HepG2 (cell line): ENCODE results near the gene PCBP1. TPM values are rescaled to one million over a fixed set of nuclear protein-coding genes. Genes with fewer than 3 reads are reported as not detected.

Experiments
- ATAC-seq: fragments of 200-7000 bp; cut with Tn5 transposase; 3 replicates; pipeline ENCODE4 v1.9.1; 2020; ENCODE audit warnings: mild to moderate bottlenecking, moderate library complexity
- BruUV-seq: library from RNA; stranded (reverse); fragments of 400-500 nt; replicated peaks from 2 replicates; lab custom pipeline; 2021; lab: Mats Ljungman, UMichigan
- CTCF ChIA-PET: fragments of 300-600 bp; formaldehyde crosslinking; extraction: SDS; loops from one replicate; lab custom pipeline; 2021; ENCODE audit warnings: low total read pairs, inconsistent platforms, low intra/inter-chr PET ratio; lab: Yijun Ruan, JAX
- POLR2A ChIA-PET: fragments of 350-600 bp; sonication (Branson Sonifier 250); formaldehyde crosslinking; loops from one replicate; lab custom pipeline; 2020; ENCODE audit warnings: antibody characterized with exemption, inconsistent platforms; lab: Yijun Ruan, JAX
- DNase-seq: peaks from one replicate; pipeline ENCODE4 v3.0.0-alpha.2; 2015; ENCODE audit warnings: low spot score
- FAIRE-seq: peaks from 3 replicates; lab custom pipeline; 2011; peaks lifted over from hg19 to GRCh38; lab: Jason Lieb, UNC
- H2AFZ ChIP-seq: one replicate; pipeline ENCODE4 v1.6.1; 2011; ENCODE audit warnings: low read length, inconsistent platforms
- H3K27ac ChIP-seq: fragments of 300-600 bp; 3 replicates; pipeline ENCODE4 v1.8.0; 2011; ENCODE audit warnings: mixed run types, mild to moderate bottlenecking, mixed read lengths, low read length, inconsistent platforms; ENCODE audit not compliant: insufficient read depth; ENCODE audit errors: extremely low read length
- H3K27me3 ChIP-seq, 2 experiments: fragments of 200-600 bp in 1 of 2; 2 replicates in 1 of 2; 3 replicates in 1 of 2; pipeline versions ENCODE4 v1.6.0 to v1.8.0; 2011; ENCODE audit warnings: low read length in 2 of 2, mild to moderate bottlenecking in 2 of 2, moderate library complexity in 2 of 2, inconsistent platforms in 1 of 2; ENCODE audit not compliant: insufficient read depth in 2 of 2, control insufficient read depth in 1 of 2
- H3K36me3 ChIP-seq, 2 experiments: fragments of 200-600 bp in 1 of 2; replicated peaks in 1 of 2; 2 replicates in 1 of 2; 3 replicates in 1 of 2; pipeline versions ENCODE4 v1.5.1 to v1.8.0; 2011; ENCODE audit warnings: low read length in 2 of 2, inconsistent platforms in 1 of 2; ENCODE audit not compliant: insufficient read depth in 2 of 2, control insufficient read depth in 1 of 2
- H3K4me1 ChIP-seq: 2 replicates; pipeline ENCODE4 v1.5.1; 2012; ENCODE audit warnings: low read length, inconsistent platforms; ENCODE audit not compliant: insufficient read depth
- H3K4me2 ChIP-seq: 2 replicates; pipeline ENCODE4 v1.6.0; 2011; ENCODE audit warnings: low read depth, low read length, inconsistent platforms
- H3K4me3 ChIP-seq, 3 experiments: fragments of 200-600 bp in 1 of 3; sonication (generic), shearing (Covaris generic) in 1 of 3; replicated peaks in 1 of 3; 2 replicates each; pipeline ENCODE4 v1.5.1; 2011 to 2016; ENCODE audit warnings: low read length in 3 of 3, inconsistent platforms in 2 of 3, low read depth in 2 of 3, mild to moderate bottlenecking in 2 of 3, control low read depth in 1 of 3, mixed read lengths in 1 of 3; ENCODE audit not compliant: insufficient read depth in 1 of 3
- H3K79me2 ChIP-seq: one replicate; pipeline ENCODE4 v1.6.1; 2011; ENCODE audit warnings: low read length, inconsistent platforms; ENCODE audit not compliant: insufficient read depth
- H3K9ac ChIP-seq: 2 replicates; pipeline ENCODE4 v1.6.0; 2011; ENCODE audit warnings: mild to moderate bottlenecking, low read depth, low read length, inconsistent platforms; ENCODE audit not compliant: insufficient read depth
- H3K9me3 ChIP-seq: 2 replicates; pipeline ENCODE4 v1.5.1; 2012; ENCODE audit warnings: mild to moderate bottlenecking, low read length
- H4K20me1 ChIP-seq: 2 replicates; pipeline ENCODE4 v1.6.0; 2011; ENCODE audit warnings: inconsistent platforms, mild to moderate bottlenecking, low read length, moderate library complexity; ENCODE audit not compliant: insufficient read depth
- FOXK2 ChIP-seq: fragments of 450-650 bp; IDR thresholded peaks from 2 replicates; pipeline ENCODE4 v1.6.1; 2016
- HNF4G ChIP-seq, 2 experiments: sonication (generic) in 1 of 2; formaldehyde crosslinking in 1 of 2; IDR thresholded peaks; 2 replicates each; pipeline versions ENCODE4 v1.4.0 to v1.6.1; 2011 to 2020; ENCODE audit warnings: borderline replicate concordance in 2 of 2, low read depth in 2 of 2, mild to moderate bottlenecking in 2 of 2, low read length in 1 of 2, missing genetic modification reagents in 1 of 2, moderate library complexity in 1 of 2
- MTF1 ChIP-seq: sonication (generic); formaldehyde crosslinking; IDR thresholded peaks from 2 replicates; pipeline ENCODE4 v1.5.0; 2020; ENCODE audit warnings: missing genetic modification reagents
- PCBP2 ChIP-seq: fragments of 200-400 bp; formaldehyde crosslinking; optimal IDR thresholded peaks from 2 replicates; pipeline ENCODE3; 2018; ENCODE audit warnings: low read length, low read depth; ENCODE audit not compliant: poor library complexity, severe bottlenecking
- ZBTB38 ChIP-seq: sonication (generic); formaldehyde crosslinking; IDR thresholded peaks from 2 replicates; pipeline ENCODE4 v1.5.1; 2020; ENCODE audit warnings: mild to moderate bottlenecking, missing genetic modification reagents
- ZFP90 ChIP-seq: sonication (generic); formaldehyde crosslinking; IDR thresholded peaks from 2 replicates; pipeline ENCODE4 v1.8.0; 2022; ENCODE audit warnings: missing genetic modification reagents, mild to moderate bottlenecking, inconsistent platforms, borderline replicate concordance
- ZNF576 ChIP-seq: sonication (generic); formaldehyde crosslinking; IDR thresholded peaks from 2 replicates; pipeline ENCODE4 v1.4.0; 2020; ENCODE audit warnings: mild to moderate bottlenecking, missing genetic modification reagents
- WGBS: methylation state at CpG from one replicate; pipeline ENCODE4 v1.1.6; 2017; ENCODE audit warnings: low lambda C conversion rate; 5-methylcytosine and 5-hydroxymethylcytosine counted together
- in situ Hi-C: cut with HindIII; loops from 2 replicates; pipeline ENCODE4 v1.10.0; 2017; ENCODE audit warnings: low pct_unique_long_range_greater_than_20kb; ENCODE audit not compliant: extremely low pct_ligation_motif_present
- intact Hi-C: fragments of 100-400 bp; cut with micrococcal nuclease; formaldehyde crosslinking; loops from one replicate; pipeline ENCODE4 v1.10.0; 2022; ENCODE audit not compliant: unreplicated experiment
- polyA plus RNA-seq, 8 experiments: library from polyadenylated mRNA; depleted of rRNA in 3 of 8; stranded (reverse) in 7 of 8; unstranded in 1 of 8; fragments of >200 nt; fragmentation: Illumina TruSeq in 4 of 8; extraction: Trizol in 4 of 8; gene quantifications; 2 replicates each; pipeline versions ENCODE4 v1.2.1 to v1.2.3, GENCODE V29; 2011 to 2016; ENCODE audit warnings: low read depth in 4 of 8, missing spikeins in 1 of 8, mixed read lengths in 1 of 8; ENCODE audit not compliant: insufficient read depth in 1 of 8
- total RNA-seq, 5 experiments: library from RNA; depleted of rRNA; stranded (reverse); fragments of >200 nt; fragmentation: Illumina TruSeq; extraction: Trizol; gene quantifications; 2 replicates each; pipeline ENCODE4 v1.2.3, GENCODE V29; 2016; ENCODE audit warnings: low read depth in 1 of 5

PCBP1 gene
- total and polyA plus RNA-seq, 2 of the 13 experiments (the other 11 are each of a cell fraction or from before 2014, with no cell fraction given) = 32.0 to 137 TPM

GRCh38 chr2:70044290-70045040 is 42.8 kb upstream of the PCBP1 start:
- H3K79me2 ChIP-seq = no peaks in the 10 kb centered on the region
- no peak for ATAC-seq
- intact Hi-C loops = no loop called here
- no peak overlapping the region for H3K27ac ChIP-seq
- TF ChIP-seq ZBTB38 = 0 out of 2 replicates have a peak, but pooled peaks have one; percentile 42
- TF ChIP-seq PCBP2 = no peak
- no peak for TF ChIP-seq ZFP90 (CRISPR knock-in tag)
- TF ChIP-seq HNF4G (IDR thresholded peaks at IDR 0.05; ENCODE audit: borderline replicate concordance, low read depth, low read length) = no peak
- no peak for TF ChIP-seq HNF4G (CRISPR knock-in tag; IDR thresholded peaks at IDR 0.05; ENCODE audit: borderline replicate concordance, low read depth)
- TF ChIP-seq ZNF576 (CRISPR knock-in tag) = 0 out of 2 replicates have a peak, but pooled peaks have one; percentile 26
- TF ChIP-seq MTF1 (CRISPR knock-in tag) = no peak
- no peak for TF ChIP-seq FOXK2
- in situ Hi-C loops = no loop called here
- no peak for FAIRE-seq
- no peaks in the 10 kb centered on the region for H3K9me3 ChIP-seq
- no peak overlapping the region for H3K4me3 ChIP-seq
- H3K36me3 ChIP-seq = peaks cover 12 to 33% of the 10 kb centered on the region in 2 experiments
- no peak for DNase-seq
- CTCF ChIA-PET = no interaction called here
- POLR2A ChIA-PET = interaction anchor here (2.3 to 3.0 kb wide), 2 partner anchors 13 to 130 kb away, joined by 6 to 11 read pairs; partner anchors contain the start of gene MXD1
- peaks cover 9% of the 10 kb centered on the region for H3K4me1 ChIP-seq
- no peak overlapping the region for H2AFZ ChIP-seq
- WGBS = 98% methylated on average over 15 of the region's 15 CpGs
- H4K20me1 ChIP-seq = no peaks in the 10 kb centered on the region
- no TSS peak for BruUV-seq
- no peak overlapping the region for H3K9ac ChIP-seq
- H3K27me3 ChIP-seq = no peaks in the 10 kb centered on the region
- H3K4me2 ChIP-seq = no peak overlapping the region
